ENCODE data around the gene KLF4.
A peak's percentile ranks its signal among the peaks of the same experiment; 100 is the strongest.

Gene KLF4

DNA sequence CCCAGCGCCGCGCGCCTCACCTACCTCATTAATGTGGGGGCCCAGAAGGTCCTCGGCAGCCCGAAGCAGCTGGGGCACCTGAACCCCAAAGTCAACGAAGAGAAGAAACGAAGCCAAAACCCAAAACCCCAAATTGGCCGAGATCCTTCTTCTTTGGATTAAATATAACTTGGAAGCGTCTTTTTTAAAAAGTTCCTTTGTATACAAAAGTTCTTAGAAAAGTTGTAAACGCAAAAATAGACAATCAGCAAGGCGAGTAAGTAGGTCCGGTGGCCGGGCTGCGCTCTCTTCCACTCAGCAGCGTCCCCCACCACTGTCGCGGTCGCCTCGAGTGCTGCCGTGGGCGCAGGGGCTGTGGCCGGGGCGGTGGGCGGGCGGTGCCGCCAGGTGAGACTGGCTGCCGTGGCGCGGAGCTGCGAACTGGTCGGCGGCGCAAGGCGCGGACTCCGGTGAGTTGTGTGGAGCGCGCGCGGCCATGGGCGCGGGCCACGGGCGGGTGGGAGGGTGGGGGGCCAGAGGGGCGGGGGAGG is 360 bp downstream of the KLF4 start (continued):
- no peak for TF ChIP-seq ESRRG (CRISPR knock-in tag; IDR thresholded peaks at IDR 0.05)
- TF ChIP-seq TCF4 (CRISPR knock-in tag; IDR thresholded peaks at IDR 0.05; ENCODE audit: borderline replicate concordance): no peak
- TF ChIP-seq, protein P1, sequence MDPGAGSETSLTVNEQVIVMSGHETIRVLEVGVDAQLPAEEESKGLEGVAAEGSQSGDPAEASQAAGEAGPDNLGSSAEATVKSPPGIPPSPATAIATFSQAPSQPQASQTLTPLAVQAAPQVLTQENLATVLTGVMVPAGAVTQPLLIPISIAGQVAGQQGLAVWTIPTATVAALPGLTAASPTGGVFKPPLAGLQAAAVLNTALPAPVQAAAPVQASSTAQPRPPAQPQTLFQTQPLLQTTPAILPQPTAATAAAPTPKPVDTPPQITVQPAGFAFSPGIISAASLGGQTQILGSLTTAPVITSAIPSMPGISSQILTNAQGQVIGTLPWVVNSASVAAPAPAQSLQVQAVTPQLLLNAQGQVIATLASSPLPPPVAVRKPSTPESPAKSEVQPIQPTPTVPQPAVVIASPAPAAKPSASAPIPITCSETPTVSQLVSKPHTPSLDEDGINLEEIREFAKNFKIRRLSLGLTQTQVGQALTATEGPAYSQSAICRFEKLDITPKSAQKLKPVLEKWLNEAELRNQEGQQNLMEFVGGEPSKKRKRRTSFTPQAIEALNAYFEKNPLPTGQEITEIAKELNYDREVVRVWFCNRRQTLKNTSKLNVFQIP (CRISPR knock-in tag; IDR thresholded peaks at IDR 0.05; ENCODE audit: borderline replicate concordance, low read depth): no peak
- TF ChIP-seq ARNTL (CRISPR knock-in tag; IDR thresholded peaks at IDR 0.05; ENCODE audit: borderline replicate concordance, low read depth): no peak
- no peak for TF ChIP-seq ZNF565 (CRISPR knock-in tag; conservative IDR thresholded peaks at IDR 0.05; ENCODE audit: low read depth)
- TF ChIP-seq ZFP30 (CRISPR knock-in tag; IDR thresholded peaks at IDR 0.05): no peak

DNA sequence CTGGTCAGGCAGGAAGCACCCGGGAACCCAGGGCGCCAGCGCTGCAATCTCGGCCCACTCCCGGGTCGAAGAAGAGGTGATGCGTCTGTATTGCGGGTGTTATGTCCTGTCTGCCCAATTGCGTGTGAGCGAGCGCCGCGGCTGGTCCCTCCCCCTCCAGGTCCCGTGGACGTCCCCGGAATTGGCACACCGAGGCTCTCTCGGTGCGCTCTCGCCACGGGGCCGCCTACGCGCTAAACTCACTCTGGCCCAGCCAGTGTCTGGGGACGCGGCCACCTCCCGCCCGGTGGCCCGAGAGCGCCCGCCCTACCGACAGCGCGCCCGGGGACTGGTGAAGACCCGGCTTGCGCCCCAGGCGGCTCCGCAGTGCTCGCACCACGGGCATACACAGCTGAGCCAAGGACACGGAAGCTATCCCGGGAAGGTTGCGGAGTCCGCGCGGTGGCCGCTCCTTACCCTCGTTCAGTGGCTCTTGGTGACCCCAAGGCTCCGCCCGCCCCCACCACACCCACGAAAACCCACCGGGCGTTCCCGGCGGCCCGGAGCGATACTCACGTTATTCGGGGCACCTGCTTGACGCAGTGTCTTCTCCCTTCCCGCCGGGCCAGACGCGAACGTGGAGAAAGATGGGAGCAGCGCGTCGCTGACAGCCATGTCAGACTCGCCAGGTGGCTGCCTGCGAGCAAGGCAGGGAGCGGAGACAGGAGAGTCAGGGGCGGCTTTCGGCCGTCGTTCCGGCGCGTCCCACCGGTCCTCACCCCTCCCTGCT is 1.0 kb downstream of the KLF4 start:
- no peak; the same call in 1 of the 3 replicates for ATAC-seq
- TF ChIP-seq ZFP30 (CRISPR knock-in tag; IDR thresholded peaks at IDR 0.05) (no peak), RARB (CRISPR knock-in tag; IDR thresholded peaks at IDR 0.05) (no peak), BACH2 (CRISPR knock-in tag; IDR thresholded peaks at IDR 0.05; ENCODE audit: borderline replicate concordance) (no peak), SNAI2 (CRISPR knock-in tag; IDR thresholded peaks at IDR 0.05) (no peak), CSDC2 (CRISPR knock-in tag; IDR thresholded peaks at IDR 0.05) (no peak), OSR1 (CRISPR knock-in tag; IDR thresholded peaks at IDR 0.05) (no peak), ARNTL (CRISPR knock-in tag; IDR thresholded peaks at IDR 0.05; ENCODE audit: borderline replicate concordance, low read depth) (no peak), PPARA (CRISPR knock-in tag; IDR thresholded peaks at IDR 0.05; ENCODE audit: borderline replicate concordance) (no peak), ESRRG (CRISPR knock-in tag; IDR thresholded peaks at IDR 0.05) (no peak), ZNF70 (CRISPR knock-in tag; IDR thresholded peaks at IDR 0.05) (no peak), GLIS3 (CRISPR knock-in tag; IDR thresholded peaks at IDR 0.05) (no peak)
- TF ChIP-seq, protein P1 (CRISPR knock-in tag; IDR thresholded peaks at IDR 0.05; ENCODE audit: borderline replicate concordance, low read depth): no peak
- TF ChIP-seq, protein P2, sequence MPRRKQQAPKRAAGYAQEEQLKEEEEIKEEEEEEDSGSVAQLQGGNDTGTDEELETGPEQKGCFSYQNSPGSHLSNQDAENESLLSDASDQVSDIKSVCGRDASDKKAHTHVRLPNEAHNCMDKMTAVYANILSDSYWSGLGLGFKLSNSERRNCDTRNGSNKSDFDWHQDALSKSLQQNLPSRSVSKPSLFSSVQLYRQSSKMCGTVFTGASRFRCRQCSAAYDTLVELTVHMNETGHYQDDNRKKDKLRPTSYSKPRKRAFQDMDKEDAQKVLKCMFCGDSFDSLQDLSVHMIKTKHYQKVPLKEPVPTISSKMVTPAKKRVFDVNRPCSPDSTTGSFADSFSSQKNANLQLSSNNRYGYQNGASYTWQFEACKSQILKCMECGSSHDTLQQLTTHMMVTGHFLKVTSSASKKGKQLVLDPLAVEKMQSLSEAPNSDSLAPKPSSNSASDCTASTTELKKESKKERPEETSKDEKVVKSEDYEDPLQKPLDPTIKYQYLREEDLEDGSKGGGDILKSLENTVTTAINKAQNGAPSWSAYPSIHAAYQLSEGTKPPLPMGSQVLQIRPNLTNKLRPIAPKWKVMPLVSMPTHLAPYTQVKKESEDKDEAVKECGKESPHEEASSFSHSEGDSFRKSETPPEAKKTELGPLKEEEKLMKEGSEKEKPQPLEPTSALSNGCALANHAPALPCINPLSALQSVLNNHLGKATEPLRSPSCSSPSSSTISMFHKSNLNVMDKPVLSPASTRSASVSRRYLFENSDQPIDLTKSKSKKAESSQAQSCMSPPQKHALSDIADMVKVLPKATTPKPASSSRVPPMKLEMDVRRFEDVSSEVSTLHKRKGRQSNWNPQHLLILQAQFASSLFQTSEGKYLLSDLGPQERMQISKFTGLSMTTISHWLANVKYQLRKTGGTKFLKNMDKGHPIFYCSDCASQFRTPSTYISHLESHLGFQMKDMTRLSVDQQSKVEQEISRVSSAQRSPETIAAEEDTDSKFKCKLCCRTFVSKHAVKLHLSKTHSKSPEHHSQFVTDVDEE (CRISPR knock-in tag; IDR thresholded peaks at IDR 0.05): no peak

DNA sequence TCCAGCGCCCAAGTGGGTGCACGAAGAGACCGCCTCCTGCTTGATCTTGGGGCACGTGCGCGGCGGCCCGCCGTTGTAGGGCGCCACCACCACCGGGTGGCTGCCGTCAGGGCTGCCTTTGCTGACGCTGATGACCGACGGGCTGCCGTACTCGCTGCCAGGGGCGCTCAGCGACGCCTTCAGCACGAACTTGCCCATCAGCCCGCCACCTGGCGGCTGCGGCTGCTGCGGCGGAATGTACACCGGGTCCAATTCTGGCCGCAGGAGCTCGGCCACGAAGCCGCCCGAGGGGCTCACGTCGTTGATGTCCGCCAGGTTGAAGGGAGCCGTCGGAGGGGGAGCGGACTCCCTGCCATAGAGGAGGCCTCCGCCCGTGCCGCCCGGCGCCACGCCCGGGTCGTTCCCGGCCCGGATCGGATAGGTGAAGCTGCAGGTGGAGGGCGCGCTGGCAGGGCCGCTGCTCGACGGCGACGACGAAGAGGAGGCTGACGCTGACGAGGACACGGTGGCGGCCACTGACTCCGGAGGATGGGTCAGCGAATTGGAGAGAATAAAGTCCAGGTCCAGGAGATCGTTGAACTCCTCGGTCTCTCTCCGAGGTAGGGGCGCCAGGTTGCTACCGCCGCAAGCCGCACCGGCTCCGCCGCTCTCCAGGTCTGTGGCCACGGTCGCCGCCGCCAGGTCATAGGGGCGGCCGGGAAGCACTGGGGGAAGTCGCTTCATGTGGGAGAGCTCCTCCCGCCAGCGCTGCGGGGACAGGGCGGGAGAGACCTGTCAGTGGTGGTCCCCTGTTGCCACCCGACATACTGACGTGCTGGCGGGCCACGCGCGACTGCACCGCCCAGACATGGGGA is 1.8 kb downstream of the KLF4 start:
- peak; percentile 44 for ATAC-seq
- no peak for TF ChIP-seq GLIS3 (CRISPR knock-in tag; IDR thresholded peaks at IDR 0.05)
- no peak for TF ChIP-seq ISL1 (CRISPR knock-in tag; IDR thresholded peaks at IDR 0.05)
- TF ChIP-seq PPARA (CRISPR knock-in tag; IDR thresholded peaks at IDR 0.05; ENCODE audit: borderline replicate concordance): no peak
- TF ChIP-seq CSDC2 (CRISPR knock-in tag; IDR thresholded peaks at IDR 0.05): no peak
- TF ChIP-seq, protein P2 (CRISPR knock-in tag; IDR thresholded peaks at IDR 0.05): no peak
- TF ChIP-seq, protein P3, sequence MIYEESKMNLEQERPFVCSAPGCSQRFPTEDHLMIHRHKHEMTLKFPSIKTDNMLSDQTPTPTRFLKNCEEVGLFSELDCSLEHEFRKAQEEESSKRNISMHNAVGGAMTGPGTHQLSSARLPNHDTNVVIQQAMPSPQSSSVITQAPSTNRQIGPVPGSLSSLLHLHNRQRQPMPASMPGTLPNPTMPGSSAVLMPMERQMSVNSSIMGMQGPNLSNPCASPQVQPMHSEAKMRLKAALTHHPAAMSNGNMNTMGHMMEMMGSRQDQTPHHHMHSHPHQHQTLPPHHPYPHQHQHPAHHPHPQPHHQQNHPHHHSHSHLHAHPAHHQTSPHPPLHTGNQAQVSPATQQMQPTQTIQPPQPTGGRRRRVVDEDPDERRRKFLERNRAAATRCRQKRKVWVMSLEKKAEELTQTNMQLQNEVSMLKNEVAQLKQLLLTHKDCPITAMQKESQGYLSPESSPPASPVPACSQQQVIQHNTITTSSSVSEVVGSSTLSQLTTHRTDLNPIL (CRISPR knock-in tag; IDR thresholded peaks at IDR 0.05; ENCODE audit: low read depth): no peak

All from SK-N-SH treated with all-trans-retinoic acid at 6 μM for 48 hours (cell line).